Adrenal gland (tissue), 12 donors: ENCODE data around the gene SCN2B. TPM values are rescaled to one million over a fixed set of nuclear protein-coding genes. Genes with fewer than 3 reads are reported as not detected.

Source experiments
- DNase-seq, 7 donors: peaks; one replicate each; pipeline ENCODE4 v3.0.0-alpha.2; 2019 to 2020
- H3K27ac ChIP-seq, 5 donors: fragments of 200-600 bp; sonication (generic) in 4 of 5; 1 replicate in 3 of 5; 2 replicates in 2 of 5; pipeline versions ENCODE4 v1.5.1 to v1.8.0; 2016 to 2020; ENCODE audit warnings: mild to moderate bottlenecking in 1 of 5
- H3K27me3 ChIP-seq: fragments of 200-600 bp; 2 replicates; pipeline ENCODE4 v1.8.0; 2021
- H3K36me3 ChIP-seq, 2 donors: fragments of 200-600 bp; replicated peaks in 1 of 2; 1 replicate in 1 of 2; 2 replicates in 1 of 2; pipeline versions ENCODE4 v1.5.1 to v1.8.0; 2018 to 2022
- H3K4me1 ChIP-seq, 2 donors: fragments of 200-600 bp; replicated peaks in 1 of 2; 1 replicate in 1 of 2; 2 replicates in 1 of 2; pipeline versions ENCODE4 v1.5.1 to v1.8.0; 2018 to 2021
- H3K4me3 ChIP-seq, 4 donors: fragments of 200-600 bp; sonication (generic) in 3 of 4; one replicate each; pipeline ENCODE4 v1.5.1; 2016 to 2018
- H3K9me3 ChIP-seq, 3 donors: fragments of 200-600 bp; sonication (generic) in 1 of 3; replicated peaks in 1 of 3; 1 replicate in 2 of 3; 2 replicates in 1 of 3; pipeline versions ENCODE4 v1.5.1 to v1.8.0; 2016 to 2021
- POLR2A ChIP-seq, 2 donors: fragments of 450-650 bp; IDR thresholded peaks; one replicate each; pipeline ENCODE4 v1.6.1; 2017; ENCODE audit warnings: antibody characterized with exemption in 2 of 2, mild to moderate bottlenecking in 2 of 2, moderate library complexity in 1 of 2
- WGBS, 4 donors: extraction: QIAGEN DNeasy Blood & Tissue Kit in 2 of 4; methylation state at CpG; one replicate each; pipeline versions ENCODE4 v1.1.5 to v1.1.7; 2013 to 2017; 5-methylcytosine and 5-hydroxymethylcytosine counted together
- intact Hi-C, 2 donors: fragments of 100-400 bp; cut with DNase I; formaldehyde crosslinking; loops; one replicate each; pipeline versions ENCODE4 v1.14.1 to v1.15.0; 2022 to 2023
- polyA plus RNA-seq, 3 donors: library from polyadenylated mRNA; stranded (reverse); fragments of 200-250 nt in 2 of 3; fragments of 350-450 nt in 1 of 3; fragmentation: Illumina TruSeq in 1 of 3; extraction: RNeasy Lipid Tissue Mini Kit (QIAGEN cat#74804) in 1 of 3; gene quantifications; one replicate each; pipeline ENCODE4 v1.2.3, GENCODE V29; 2013 to 2014
- total RNA-seq, 9 donors: library from RNA; depleted of rRNA in 4 of 9; stranded (reverse); fragments of >200 nt in 4 of 9; fragments of 120-200 nt in 1 of 9; fragmentation: NEBNext Ultra II Directional in 1 of 9; extraction: Animal tissue kit (Norgen Biotek cat#: 25700) in 1 of 9; gene quantifications; one replicate each; pipeline versions ENCODE4 v1.1.0 to v1.2.4, GENCODE V29; 2013 to 2023
- TF ChIP-seq, protein P1 (sequence below), 6 experiments: fragments of 450-650 bp in 4 of 6; fragments of 200-600 bp in 2 of 6; sonication (generic) in 1 of 6; IDR thresholded peaks; 1 replicate in 5 of 6; 2 replicates in 1 of 6; pipeline versions ENCODE4 v1.5.1 to v1.8.0; 2016 to 2021; ENCODE audit warnings: antibody characterized with exemption in 6 of 6, mild to moderate bottlenecking in 2 of 6, moderate library complexity in 1 of 6
- donor health status: healthy with polysubstance abuse.
- donor health status: Bipolar disorder and iron deficiency.
- donor health status: DM: yes; HTN: yes; CAD: no.
- donor health status: DM: no; HTN: no; CAD: no.
- donor health status: DM: no; HTN: no; CAD: no.
- donor health status: DM: yes; HTN: yes; CAD: no.

SCN2B gene
- total and polyA plus RNA-seq, 12 donors = 0.09 to 0.96 (median 0.38) TPM

DNA sequence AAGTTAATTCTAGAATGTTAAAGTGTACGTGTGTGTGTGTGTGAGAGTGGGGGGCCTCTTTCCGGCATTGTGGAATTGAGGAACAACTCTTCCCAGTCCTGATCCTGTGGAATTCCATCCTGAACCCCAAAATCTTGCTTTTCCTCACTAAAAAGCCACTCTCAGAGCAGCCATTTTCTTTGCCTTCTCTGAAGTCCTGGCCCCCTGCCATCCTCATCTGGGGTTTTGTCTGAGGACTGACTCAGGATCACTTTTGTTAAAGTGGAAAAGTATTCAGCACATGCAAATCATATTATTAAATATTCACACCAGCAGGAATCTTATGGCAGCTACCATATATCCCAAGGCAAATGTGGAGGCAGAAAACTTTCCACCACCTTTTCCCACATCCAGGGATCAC lies 27.6 kb downstream of the SCN2B start:
- Histone ChIP-seq H3K9me3 (no peaks in the 10 kb centered on the region), H3K27me3 (peaks cover 16% of the 10 kb centered on the region), H3K4me1 (peaks cover 0 to 10% of the 10 kb centered on the region in 2 donors), H3K27ac (no peak overlapping the region), H3K36me3 (no peaks in the 10 kb centered on the region), H3K4me3 (no peak overlapping the region)
- no peak for DNase-seq
- 70 to 86% (median 82%) methylated on average over 2 of the region's 2 CpGs for WGBS, 4 donors
- intact Hi-C loops = loop anchor here in 1 of 2 donors (5.0 kb wide), 1 partner anchor 203 kb away; no protein-coding TSS in a partner anchor
- no peak for TF ChIP-seq POLR2A (IDR thresholded peaks at IDR 0.05)
- TF ChIP-seq, protein P1, sequence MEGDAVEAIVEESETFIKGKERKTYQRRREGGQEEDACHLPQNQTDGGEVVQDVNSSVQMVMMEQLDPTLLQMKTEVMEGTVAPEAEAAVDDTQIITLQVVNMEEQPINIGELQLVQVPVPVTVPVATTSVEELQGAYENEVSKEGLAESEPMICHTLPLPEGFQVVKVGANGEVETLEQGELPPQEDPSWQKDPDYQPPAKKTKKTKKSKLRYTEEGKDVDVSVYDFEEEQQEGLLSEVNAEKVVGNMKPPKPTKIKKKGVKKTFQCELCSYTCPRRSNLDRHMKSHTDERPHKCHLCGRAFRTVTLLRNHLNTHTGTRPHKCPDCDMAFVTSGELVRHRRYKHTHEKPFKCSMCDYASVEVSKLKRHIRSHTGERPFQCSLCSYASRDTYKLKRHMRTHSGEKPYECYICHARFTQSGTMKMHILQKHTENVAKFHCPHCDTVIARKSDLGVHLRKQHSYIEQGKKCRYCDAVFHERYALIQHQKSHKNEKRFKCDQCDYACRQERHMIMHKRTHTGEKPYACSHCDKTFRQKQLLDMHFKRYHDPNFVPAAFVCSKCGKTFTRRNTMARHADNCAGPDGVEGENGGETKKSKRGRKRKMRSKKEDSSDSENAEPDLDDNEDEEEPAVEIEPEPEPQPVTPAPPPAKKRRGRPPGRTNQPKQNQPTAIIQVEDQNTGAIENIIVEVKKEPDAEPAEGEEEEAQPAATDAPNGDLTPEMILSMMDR (IDR thresholded peaks at IDR 0.05) = no peak

DNA sequence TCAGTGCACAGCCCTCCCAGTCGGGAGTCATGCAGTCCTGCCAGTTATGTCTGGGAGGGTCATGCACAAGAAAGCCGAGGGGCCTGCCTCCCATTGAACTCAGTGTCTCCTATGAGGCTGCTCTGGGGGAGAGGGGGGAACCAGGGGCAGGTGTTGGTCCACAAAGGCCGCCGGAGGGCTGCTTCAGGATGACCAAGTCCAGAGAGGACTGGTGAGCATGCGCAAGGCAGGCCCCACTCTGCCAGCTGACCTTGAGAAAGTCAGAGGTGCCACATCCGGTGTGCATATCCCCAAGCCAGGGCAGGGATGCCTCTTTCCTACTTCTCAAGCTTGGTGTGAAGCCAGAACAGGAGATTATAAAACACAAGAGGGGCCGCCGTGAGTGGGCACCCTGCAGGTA lies 28.2 kb downstream of the SCN2B start:
- WGBS, 4 donors = 81 to 88% (median 82%) methylated on average over 7 to 8 of the region's 8 CpGs
- Histone ChIP-seq H3K36me3 (no peaks in the 10 kb centered on the region), H3K9me3 (no peaks in the 10 kb centered on the region), H3K27me3 (peaks cover 17% of the 10 kb centered on the region), H3K27ac (no peak overlapping the region), H3K4me3 (no peak overlapping the region), H3K4me1 (peaks cover 0 to 9% of the 10 kb centered on the region in 2 donors)
- intact Hi-C loops = loop anchor here in 1 of 2 donors (5.0 kb wide), 1 partner anchor 204 kb away; no protein-coding TSS in a partner anchor
- TF ChIP-seq POLR2A (IDR thresholded peaks at IDR 0.05) = no peak
- TF ChIP-seq, protein P1 (IDR thresholded peaks at IDR 0.05) = no peak
- no peak for DNase-seq

DNA sequence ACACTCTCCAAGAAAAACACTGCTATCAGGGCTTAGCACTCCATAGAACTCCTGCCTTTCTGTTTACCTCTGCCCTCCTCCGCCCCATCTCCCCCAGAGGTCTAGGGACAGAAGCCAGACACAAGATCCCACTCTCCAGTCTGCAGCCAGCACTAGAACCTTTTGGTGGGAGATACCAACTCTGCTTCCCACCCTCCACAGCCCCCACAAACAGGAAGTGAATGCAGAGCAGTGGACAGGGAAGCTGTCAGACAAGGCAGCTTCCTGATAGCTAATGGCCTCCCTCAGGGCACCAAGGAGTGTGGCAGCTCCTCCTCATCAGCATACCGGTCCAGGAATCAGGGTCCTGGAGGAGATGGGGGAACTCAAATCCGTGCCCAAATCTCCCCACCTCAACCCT lies 28.9 kb downstream of the SCN2B start:
- TF ChIP-seq, protein P1 (IDR thresholded peaks at IDR 0.05) = no peak
- no peak for TF ChIP-seq POLR2A (IDR thresholded peaks at IDR 0.05)
- H3K9me3 ChIP-seq = no peaks in the 10 kb centered on the region
- H3K4me3 ChIP-seq = no peak overlapping the region
- peaks cover 21% of the 10 kb centered on the region for H3K27me3 ChIP-seq
- peaks cover 0 to 3% of the 10 kb centered on the region in 2 donors for H3K4me1 ChIP-seq
- DNase-seq = no peak
- no peak overlapping the region for H3K27ac ChIP-seq
- intact Hi-C loops = loop anchor here (2.0 to 5.0 kb wide), 2 partner anchors 21 to 205 kb away; no protein-coding TSS in a partner anchor
- H3K36me3 ChIP-seq = no peaks in the 10 kb centered on the region
- 63 to 87% (median 68%) methylated on average over 3 of the region's 3 CpGs for WGBS, 4 donors

DNA sequence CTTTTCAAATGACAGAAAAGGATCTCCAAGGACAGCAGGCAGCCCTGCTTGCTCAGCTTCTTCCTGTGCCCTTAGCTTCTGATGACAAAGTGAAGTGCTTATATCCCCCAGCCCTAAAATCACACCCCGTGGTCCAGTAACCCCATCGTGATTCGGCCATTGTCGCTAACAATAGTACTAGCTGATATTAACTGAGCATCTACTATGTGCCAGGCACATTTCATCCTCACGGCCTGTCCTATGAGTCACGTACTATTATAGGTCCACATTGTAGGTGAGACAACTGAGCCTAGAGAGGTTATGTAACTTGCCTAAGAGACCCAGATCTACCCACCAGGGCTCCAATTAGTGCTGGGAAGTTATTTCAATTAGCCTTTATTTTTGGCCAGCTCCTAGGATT lies 29.9 kb downstream of the SCN2B start:
- Histone ChIP-seq H3K4me3 (no peak overlapping the region), H3K4me1 (no peaks in the 10 kb centered on the region), H3K27ac (no peak overlapping the region), H3K9me3 (no peaks in the 10 kb centered on the region), H3K27me3 (peaks cover 21% of the 10 kb centered on the region), H3K36me3 (no peaks in the 10 kb centered on the region)
- WGBS, 4 donors = 85 to 96% (median 88%) methylated on average over 6 of the region's 6 CpGs
- TF ChIP-seq, protein P1 (IDR thresholded peaks at IDR 0.05) = no peak
- no peak for TF ChIP-seq POLR2A (IDR thresholded peaks at IDR 0.05)
- intact Hi-C loops = loop anchor here (2.0 to 5.0 kb wide), 2 partner anchors 22 to 206 kb away; no protein-coding TSS in a partner anchor
- DNase-seq = no peak
